ENCODE data around the gene ATP1A2.

The ATP1A2 gene

GRCh38 chr1:160171980-160172379 is 56.4 kb downstream of the ATP1A2 start:
- DNase-seq (ENCODE audit: low read depth in 2 of 2), result no peak

GRCh38 chr1:160177231-160177630 is 61.7 kb downstream of the ATP1A2 start:
- DNase-seq (ENCODE audit: low read depth in 2 of 2), result no peak

GRCh38 chr1:160177667-160178066 is 62.1 kb downstream of the ATP1A2 start:
- DNase-seq (ENCODE audit: low read depth in 2 of 2), result no peak

- no peak for DNase-seq (ENCODE audit: low read depth in 2 of 2)
These were observed 63.2 kb downstream of the ATP1A2 start for GRCh38 chr1:160178731-160179130.

- DNase-seq (ENCODE audit: low read depth in 2 of 2), result no peak
These were observed 63.8 kb downstream of the ATP1A2 start for GRCh38 chr1:160179336-160179735.

- DNase-seq (ENCODE audit: low read depth in 2 of 2), result no peak
These were observed 70.7 kb downstream of the ATP1A2 start for GRCh38 chr1:160186246-160186645.

- DNase-seq (ENCODE audit: low read depth in 2 of 2), result no peak
These were observed 71.2 kb downstream of the ATP1A2 start for GRCh38 chr1:160186729-160187128.

- DNase-seq (ENCODE audit: low read depth in 2 of 2), result no peak
These were observed 71.8 kb downstream of the ATP1A2 start for GRCh38 chr1:160187407-160187806.

GRCh38 chr1:160188341-160188740 is 72.8 kb downstream of the ATP1A2 start:
- no peak for DNase-seq (ENCODE audit: low read depth in 2 of 2)

GRCh38 chr1:160189649-160190625 is 74.4 kb downstream of the ATP1A2 start, which contains the start of gene CASQ1:
CASQ1 (plus strand) TSS chr1:160190575; CDS start chr1:160190752, 177 bp downstream.
- DNase-seq (ENCODE audit: low read depth in 2 of 2), result no peak

- DNase-seq (ENCODE audit: low read depth in 2 of 2), result no peak
These were observed 76.2 kb downstream of the ATP1A2 start for GRCh38 chr1:160191756-160192155.

- no peak for DNase-seq (ENCODE audit: low read depth in 2 of 2)
These were observed 76.7 kb downstream of the ATP1A2 start for GRCh38 chr1:160192234-160192633.
